HG02763 (cell line): ENCODE results near the gene OR51T1.
"Not testable (repeated sequence)": the region's sequence is repeated elsewhere in the genome, so short reads cannot be mapped to it uniquely, and the experiment has no call there.

Experiments used
- ATAC-seq: cut with Tn5 transposase; IDR thresholded peaks from one replicate; pipeline ENCODE4 v1.9.1; 2021; ENCODE audit warnings: mild to moderate bottlenecking, moderate library complexity; ENCODE audit not compliant: unreplicated experiment

The OR51T1 gene

GRCh38 chr11:4881860-4882500 is at the start of gene OR51T1:
Gene OR51T1 (plus strand): TSS chr11:4881900. CDS start chr11:4881900, 0 bp downstream.
- ATAC-seq = no peak

GRCh38 chr11:4839851-4840549 is 41.7 kb upstream of the OR51T1 start:
- no peak for ATAC-seq

GRCh38 chr11:4848908-4849532 is 32.7 kb upstream of the OR51T1 start, which contains the start of gene OR51S1:
Gene OR51S1 (minus strand): TSS chr11:4849208. CDS start chr11:4849208, 0 bp downstream.
- no peak for ATAC-seq

- ATAC-seq = no peak
Observed at GRCh38 chr11:4851033-4851432, 30.7 kb upstream of the OR51T1 start.

- not testable (repeated sequence) for ATAC-seq
Observed at GRCh38 chr11:4854286-4854685, 27.4 kb upstream of the OR51T1 start.

GRCh38 chr11:4862447-4863236 is 19.1 kb upstream of the OR51T1 start:
- ATAC-seq = no peak

GRCh38 chr11:4863876-4864275 is 17.8 kb upstream of the OR51T1 start:
- no peak for ATAC-seq

- ATAC-seq = no peak
Observed at GRCh38 chr11:4865855-4866254, 15.8 kb upstream of the OR51T1 start.

GRCh38 chr11:4881188-4881587 is 512 bp upstream of the OR51T1 start:
- ATAC-seq = no peak

GRCh38 chr11:4882543-4882942 is 843 bp downstream of the OR51T1 start:
- ATAC-seq = no peak

- no peak for ATAC-seq
Observed at GRCh38 chr11:4884361-4884760, 2.7 kb downstream of the OR51T1 start.

GRCh38 chr11:4886186-4886585 is 4.5 kb downstream of the OR51T1 start:
- no peak for ATAC-seq

GRCh38 chr11:4887591-4887990 is 5.9 kb downstream of the OR51T1 start:
- no peak for ATAC-seq

- ATAC-seq = no peak
Observed at GRCh38 chr11:4890279-4890678, 8.6 kb downstream of the OR51T1 start.

GRCh38 chr11:4891996-4892640 is 10.4 kb downstream of the OR51T1 start:
- ATAC-seq = no peak

- ATAC-seq = no peak
Observed at GRCh38 chr11:4903484-4903883, 21.8 kb downstream of the OR51T1 start, which contains the start of gene OR51A7. Gene OR51A7 (plus strand): TSS chr11:4903783. CDS start chr11:4907370, 3,587 bp downstream.

GRCh38 chr11:4916581-4916980 is 34.9 kb downstream of the OR51T1 start:
- no peak for ATAC-seq

- no peak for ATAC-seq
Observed at GRCh38 chr11:4919250-4919649, 37.5 kb downstream of the OR51T1 start, which contains the start of gene OR51G2. Gene OR51G2 (minus strand): TSS chr11:4919350. CDS start chr11:4915663, 3,687 bp downstream.

- no peak for ATAC-seq
Observed at GRCh38 chr11:4921796-4922195, 40.1 kb downstream of the OR51T1 start.

GRCh38 chr11:4922304-4922703 is 40.6 kb downstream of the OR51T1 start:
- ATAC-seq = no peak
